PC-9 (cell line): Measurements from ENCODE around the gene EPHA4. TPM values are rescaled to one million over a fixed set of nuclear protein-coding genes. Genes with fewer than 3 reads are reported as not detected.

Experiments
- BruUV-seq: library from RNA; stranded (reverse); fragments of 400-500 nt; replicated peaks from 2 replicates; lab custom pipeline; 2021; lab: Mats Ljungman, UMichigan
- CTCF ChIA-PET: fragments of 300-600 bp; sonication (Branson Sonifier 250); formaldehyde crosslinking; loops from one replicate; lab custom pipeline; 2022; ENCODE audit warnings: antibody characterized with exemption; lab: Charles Lee
- POLR2A ChIA-PET: fragments of 300-600 bp; sonication (Branson Sonifier 250); formaldehyde crosslinking; loops from one replicate; lab custom pipeline; 2022; ENCODE audit warnings: antibody characterized with exemption; ENCODE audit not compliant: unreplicated experiment; lab: Charles Lee
- DNase-seq, 2 experiments: peaks; one replicate each; pipeline versions ENCODE4 v3.0.0 to v3.0.0-alpha.2; 2015 to 2022; ENCODE audit warnings: mixed read lengths in 1 of 2
- H2AFZ ChIP-seq: fragments of 200-600 bp; sonication (generic); 2 replicates; pipeline ENCODE4 v1.8.1; 2017; ENCODE audit warnings: antibody characterized with exemption
- H3F3A ChIP-seq: fragments of 200-600 bp; sonication (generic); 2 replicates; pipeline ENCODE4 v1.8.1; 2017; ENCODE audit warnings: antibody characterized with exemption, mild to moderate bottlenecking, low read depth; ENCODE audit not compliant: insufficient read depth
- H3K27ac ChIP-seq: fragments of 200-600 bp; sonication (generic); 2 replicates; pipeline ENCODE4 v1.6.1; 2016; ENCODE audit warnings: mixed run types
- H3K27me3 ChIP-seq: fragments of 200-600 bp; sonication (generic); 2 replicates; pipeline ENCODE4 v1.6.1; 2016; ENCODE audit warnings: low read depth, mixed run types; ENCODE audit not compliant: insufficient read depth
- H3K36me3 ChIP-seq: fragments of 200-600 bp; sonication (generic); 2 replicates; pipeline ENCODE4 v1.6.1; 2016; ENCODE audit warnings: low read depth, mixed run types
- H3K4me1 ChIP-seq: fragments of 200-600 bp; sonication (generic); replicated peaks from 2 replicates; pipeline ENCODE4 v1.6.1; 2016; ENCODE audit warnings: mixed run types; ENCODE audit not compliant: insufficient read depth
- H3K4me2 ChIP-seq: fragments of 200-600 bp; sonication (generic); 2 replicates; pipeline ENCODE4 v1.6.1; 2017; ENCODE audit warnings: mixed run types
- H3K4me3 ChIP-seq: fragments of 200-600 bp; sonication (generic); 2 replicates; pipeline ENCODE4 v1.6.1; 2016; ENCODE audit warnings: mixed run types
- H3K79me2 ChIP-seq: fragments of 200-600 bp; sonication (generic); 2 replicates; pipeline ENCODE4 v1.6.1; 2017; ENCODE audit warnings: low read depth, mixed run types
- H3K9me2 ChIP-seq: fragments of 200-600 bp; sonication (generic); 2 replicates; pipeline ENCODE4 v1.8.1; 2017; ENCODE audit warnings: mild to moderate bottlenecking; ENCODE audit not compliant: insufficient read depth
- H3K9me3 ChIP-seq: fragments of 200-600 bp; sonication (generic); 2 replicates; pipeline ENCODE4 v1.8.1; 2016; ENCODE audit warnings: low read depth; ENCODE audit not compliant: insufficient read depth
- H4K20me1 ChIP-seq: fragments of 200-600 bp; sonication (generic); 2 replicates; pipeline ENCODE4 v1.8.1; 2017; ENCODE audit not compliant: insufficient read depth
- EZH2 ChIP-seq: fragments of 200-600 bp; sonication (generic); IDR thresholded peaks from 2 replicates; pipeline ENCODE4 v1.8.0; 2017; ENCODE audit warnings: antibody characterized with exemption, low read depth
- intact Hi-C: fragments of 100-400 bp; cut with micrococcal nuclease; formaldehyde crosslinking; loops from one replicate; pipeline ENCODE4 v1.10.0; 2022; ENCODE audit not compliant: unreplicated experiment
- total RNA-seq: library from RNA; stranded (reverse); gene quantifications from 2 replicates; pipeline ENCODE4 v1.2.3, GENCODE V29; 2021
- TF ChIP-seq, protein P1 (sequence below): fragments of 200-600 bp; sonication (generic); conservative IDR thresholded peaks from 2 replicates; pipeline ENCODE4 v1.6.1; 2017; ENCODE audit warnings: mixed run types, antibody characterized with exemption, mild to moderate bottlenecking, moderate library complexity

EPHA4 gene
- total RNA-seq, 1 experiment from 2014 or later = 10.6 TPM

DNA sequence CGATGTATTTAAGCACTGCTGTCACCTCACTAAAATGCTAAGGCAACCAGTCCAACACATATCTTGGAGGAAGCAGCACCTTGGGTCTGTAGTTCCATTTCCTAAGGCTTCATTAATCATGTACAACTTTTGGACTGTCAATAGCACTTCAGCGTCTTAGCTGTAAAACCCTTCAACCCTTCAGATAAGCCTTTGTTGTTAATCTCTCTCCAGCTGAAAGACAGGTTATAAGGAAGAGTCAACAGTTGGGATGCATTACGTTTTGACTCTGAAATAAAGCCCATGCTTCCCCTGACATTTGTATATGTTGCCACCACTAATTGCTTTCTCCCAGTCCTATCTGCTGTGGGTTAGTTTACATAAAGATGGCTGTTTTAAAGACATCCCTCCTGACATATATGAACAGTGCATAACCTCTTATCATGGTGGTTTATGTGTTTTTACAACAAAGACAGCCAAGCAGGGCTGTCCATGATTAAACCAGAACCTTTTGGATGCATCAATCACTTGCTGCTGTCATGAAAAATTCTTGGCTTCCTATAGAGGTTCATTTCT lies 81.5 kb downstream of the EPHA4 start:
- TF ChIP-seq, protein P1, sequence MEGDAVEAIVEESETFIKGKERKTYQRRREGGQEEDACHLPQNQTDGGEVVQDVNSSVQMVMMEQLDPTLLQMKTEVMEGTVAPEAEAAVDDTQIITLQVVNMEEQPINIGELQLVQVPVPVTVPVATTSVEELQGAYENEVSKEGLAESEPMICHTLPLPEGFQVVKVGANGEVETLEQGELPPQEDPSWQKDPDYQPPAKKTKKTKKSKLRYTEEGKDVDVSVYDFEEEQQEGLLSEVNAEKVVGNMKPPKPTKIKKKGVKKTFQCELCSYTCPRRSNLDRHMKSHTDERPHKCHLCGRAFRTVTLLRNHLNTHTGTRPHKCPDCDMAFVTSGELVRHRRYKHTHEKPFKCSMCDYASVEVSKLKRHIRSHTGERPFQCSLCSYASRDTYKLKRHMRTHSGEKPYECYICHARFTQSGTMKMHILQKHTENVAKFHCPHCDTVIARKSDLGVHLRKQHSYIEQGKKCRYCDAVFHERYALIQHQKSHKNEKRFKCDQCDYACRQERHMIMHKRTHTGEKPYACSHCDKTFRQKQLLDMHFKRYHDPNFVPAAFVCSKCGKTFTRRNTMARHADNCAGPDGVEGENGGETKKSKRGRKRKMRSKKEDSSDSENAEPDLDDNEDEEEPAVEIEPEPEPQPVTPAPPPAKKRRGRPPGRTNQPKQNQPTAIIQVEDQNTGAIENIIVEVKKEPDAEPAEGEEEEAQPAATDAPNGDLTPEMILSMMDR = no peak
- TF ChIP-seq EZH2 = no peak
- Histone ChIP-seq H4K20me1 (no peaks in the 10 kb centered on the region), H3K9me2 (no peaks in the 10 kb centered on the region), H3K4me3 (no peak overlapping the region), H3K27me3 (no peaks in the 10 kb centered on the region), H3K27ac (no peak overlapping the region), H3K4me1 (peaks cover 7% of the 10 kb centered on the region), H3F3A (no peaks in the 10 kb centered on the region), H3K4me2 (no peak overlapping the region), H3K9me3 (no peaks in the 10 kb centered on the region), H2AFZ (no peak overlapping the region), H3K79me2 (no peaks in the 10 kb centered on the region), H3K36me3 (no peaks in the 10 kb centered on the region)
- intact Hi-C loops = no loop called here
- no TSS peak for BruUV-seq
- ChIA-PET POLR2A (interaction anchor here (0.6 kb wide), 1 partner anchor 45 kb away, joined by 5 read pairs; no protein-coding TSS in a partner anchor), CTCF (no interaction called here)
- DNase-seq = no peak

DNA sequence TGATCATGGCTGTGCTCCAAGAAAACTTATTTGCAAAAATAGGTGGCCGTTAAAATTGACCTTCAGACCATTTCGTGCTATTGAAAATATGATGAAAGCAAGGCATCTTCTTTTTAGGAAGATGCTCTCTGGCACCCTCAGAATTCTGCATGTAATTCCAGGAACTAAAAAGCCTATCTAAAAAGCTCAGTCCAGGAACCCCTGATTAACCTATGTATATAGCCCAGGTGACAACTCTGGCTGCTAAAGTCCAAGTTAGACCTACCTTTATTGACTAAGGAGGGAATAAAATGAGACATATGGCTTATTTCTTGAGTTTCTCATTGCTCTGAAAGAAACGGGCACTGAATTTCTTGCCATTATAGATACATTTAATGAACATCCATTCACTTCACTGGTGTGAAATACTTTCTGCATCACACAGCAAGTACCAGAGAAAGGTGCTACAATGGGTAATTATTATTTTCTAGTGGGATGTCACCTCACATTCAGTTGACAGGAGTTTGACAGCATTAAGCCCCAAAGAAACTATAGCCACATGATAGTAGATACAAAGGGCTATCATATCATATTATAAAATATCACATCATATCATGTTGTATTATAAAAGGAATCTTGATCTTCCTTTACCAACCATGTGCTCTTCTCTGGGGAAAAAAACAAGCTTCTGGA lies 83.8 kb downstream of the EPHA4 start:
- H3K4me2 ChIP-seq = no peak overlapping the region
- no peaks in the 10 kb centered on the region for H4K20me1 ChIP-seq
- H3K79me2 ChIP-seq = no peaks in the 10 kb centered on the region
- no peaks in the 10 kb centered on the region for H3K9me3 ChIP-seq
- TF ChIP-seq, protein P1 = no peak
- no peak for TF ChIP-seq EZH2
- H3F3A ChIP-seq = no peaks in the 10 kb centered on the region
- H3K36me3 ChIP-seq = no peaks in the 10 kb centered on the region
- H3K4me1 ChIP-seq = no peaks in the 10 kb centered on the region
- H2AFZ ChIP-seq = no peak overlapping the region
- CTCF ChIA-PET = no interaction called here
- H3K4me3 ChIP-seq = no peak overlapping the region
- no peaks in the 10 kb centered on the region for H3K27me3 ChIP-seq
- no peak for DNase-seq
- no TSS peak for BruUV-seq
- POLR2A ChIA-PET = interaction anchor here (0.5 kb wide), 1 partner anchor 87 kb away, joined by 6 read pairs; no protein-coding TSS in a partner anchor
- intact Hi-C loops = no loop called here
- no peak overlapping the region for H3K27ac ChIP-seq
- no peaks in the 10 kb centered on the region for H3K9me2 ChIP-seq

DNA sequence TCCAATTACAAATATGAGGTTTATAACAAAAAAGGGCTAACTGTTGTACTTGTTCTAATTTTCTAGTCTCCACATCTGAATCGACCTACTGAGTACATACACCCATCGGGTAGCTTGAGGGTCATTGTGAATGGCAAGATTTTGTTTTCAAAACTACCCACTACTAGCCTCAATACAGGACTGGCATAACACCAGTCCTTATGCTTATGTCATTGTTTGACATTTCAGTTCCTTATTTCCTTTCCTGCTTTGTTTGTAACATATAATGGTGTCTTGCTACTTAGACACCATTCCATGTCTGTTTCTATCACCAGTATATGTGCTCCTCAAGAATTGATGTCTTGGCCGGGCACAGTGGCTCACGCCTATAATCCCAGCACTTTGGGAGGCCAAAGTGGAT lies 86.0 kb downstream of the EPHA4 start:
- intact Hi-C loops = no loop called here
- Histone ChIP-seq H3K27me3 (no peaks in the 10 kb centered on the region), H3K4me2 (no peak overlapping the region), H3F3A (no peaks in the 10 kb centered on the region), H4K20me1 (no peaks in the 10 kb centered on the region), H3K27ac (no peak overlapping the region), H3K79me2 (no peaks in the 10 kb centered on the region), H2AFZ (no peak overlapping the region), H3K4me1 (no peaks in the 10 kb centered on the region), H3K9me2 (no peaks in the 10 kb centered on the region), H3K4me3 (no peak overlapping the region), H3K9me3 (no peaks in the 10 kb centered on the region), H3K36me3 (no peaks in the 10 kb centered on the region)
- TF ChIP-seq EZH2 = no peak
- POLR2A ChIA-PET = interaction anchor here (0.7 kb wide), 1 partner anchor 9 kb away, joined by 4 read pairs; no protein-coding TSS in a partner anchor
- no TSS peak for BruUV-seq
- no peak for DNase-seq
- CTCF ChIA-PET = no interaction called here
